GM04504 (cell line): ENCODE results near the gene ARMC5.
"Not testable (repeated sequence)": the region's sequence is repeated elsewhere in the genome, so short reads cannot be mapped to it uniquely, and the experiment has no call there.

Experiments
- DNase-seq: peaks from one replicate; pipeline ENCODE4 v3.0.0-alpha.2; 2012; ENCODE audit warnings: low read depth

The ARMC5 gene

DNA sequence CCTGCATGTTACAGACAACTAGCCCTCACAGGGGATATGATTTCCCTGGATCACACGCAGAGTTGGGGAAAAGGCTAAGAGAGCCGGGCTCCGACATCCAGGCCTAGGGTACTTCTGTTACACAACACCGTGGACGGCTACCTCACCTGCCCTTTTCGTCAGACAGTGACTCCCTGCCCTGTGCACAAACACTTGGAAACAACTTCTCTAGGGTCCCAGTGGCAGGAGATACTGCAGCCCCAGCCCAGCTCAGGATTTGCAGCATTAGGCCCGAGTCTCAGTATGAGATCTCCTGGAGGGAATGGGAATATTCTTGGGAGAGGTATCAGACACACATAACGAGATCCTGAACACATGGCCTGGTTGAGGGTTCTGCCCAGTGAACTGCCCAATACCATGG, 40.6 kb downstream of the ARMC5 start:
- no peak for DNase-seq

DNA sequence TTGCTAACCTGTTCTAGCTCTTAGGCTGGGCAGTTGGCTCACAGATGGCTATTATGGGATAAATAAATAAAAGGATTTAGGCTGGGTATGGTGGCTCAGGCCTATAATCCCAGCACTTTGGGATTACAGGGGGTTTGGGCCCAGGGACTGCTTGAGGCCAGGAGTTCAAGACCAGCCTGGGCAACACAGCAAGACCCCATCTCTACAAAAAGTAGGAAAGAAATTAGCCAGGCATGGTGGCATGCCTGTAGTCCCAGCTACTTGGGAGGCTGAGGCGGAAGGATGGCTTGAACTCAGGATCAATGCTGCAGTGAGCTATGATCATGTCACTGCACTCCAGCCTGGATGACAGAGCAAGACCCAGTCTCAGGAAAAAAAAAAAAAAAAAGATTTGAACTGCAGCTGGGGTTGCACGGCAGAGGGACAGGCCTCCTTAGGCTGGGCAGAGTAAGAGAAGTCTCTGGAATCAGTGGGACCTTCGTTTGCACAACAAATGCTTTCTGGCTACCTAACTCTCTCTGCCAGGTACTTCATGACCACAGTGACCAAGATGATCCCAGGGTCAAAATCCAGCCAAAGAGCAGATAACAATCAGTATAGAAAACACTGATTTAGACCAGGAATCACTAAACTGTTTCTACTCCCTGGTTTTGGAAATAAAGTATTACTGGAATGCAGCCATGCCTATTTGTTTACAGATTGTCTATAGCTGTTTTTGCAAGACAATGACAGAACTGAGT, 42.1 kb downstream of the ARMC5 start:
- DNase-seq: no peak

- DNase-seq: no peak
Measured at GRCh38 chr16:31501966-31502348, 42.7 kb downstream of the ARMC5 start.

GRCh38 chr16:31502981-31503380, 43.7 kb downstream of the ARMC5 start:
- peak; percentile 28 for DNase-seq

DNA sequence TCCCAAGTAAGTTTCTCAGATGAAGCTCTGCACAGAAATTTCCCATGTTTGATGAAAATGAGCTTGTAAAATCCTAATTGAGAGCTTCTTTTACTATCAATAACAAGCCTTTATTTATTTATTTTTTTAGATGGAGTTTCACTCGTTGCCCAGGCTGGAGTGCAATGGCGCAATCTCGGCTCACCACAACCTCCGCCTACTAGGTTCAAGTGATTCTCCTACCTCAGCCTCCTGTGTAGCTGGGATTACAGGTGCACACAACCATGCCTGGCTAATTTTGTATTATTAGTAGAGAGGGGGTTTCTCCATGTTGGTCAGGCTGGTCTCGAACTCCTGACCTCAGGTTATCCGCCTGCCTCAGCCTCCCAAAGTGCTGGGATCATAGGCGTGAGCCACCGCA, 44.3 kb downstream of the ARMC5 start:
- DNase-seq: not testable (repeated sequence)

DNA sequence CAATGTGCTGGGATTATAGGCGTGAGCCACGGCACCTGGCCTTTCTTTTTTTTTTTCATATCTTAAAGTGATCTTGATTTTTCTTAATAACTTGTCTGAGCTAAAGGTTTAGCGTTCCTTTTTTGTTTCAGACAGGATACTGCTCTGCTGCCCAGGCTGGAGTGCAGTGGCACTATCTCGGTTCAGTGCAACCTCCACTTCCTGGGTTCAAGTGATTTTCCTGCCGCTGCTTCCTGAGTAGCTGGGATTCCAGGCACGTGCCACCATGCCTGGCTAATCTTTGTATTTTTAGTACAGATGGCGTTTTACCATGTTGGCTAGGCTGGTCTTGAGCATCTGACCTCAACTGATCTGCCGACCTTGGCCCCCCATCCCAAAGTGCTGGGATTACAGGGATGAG, 44.9 kb downstream of the ARMC5 start:
- DNase-seq: no peak

- no peak for DNase-seq
Measured at GRCh38 chr16:31505483-31505882, 46.2 kb downstream of the ARMC5 start.

DNA sequence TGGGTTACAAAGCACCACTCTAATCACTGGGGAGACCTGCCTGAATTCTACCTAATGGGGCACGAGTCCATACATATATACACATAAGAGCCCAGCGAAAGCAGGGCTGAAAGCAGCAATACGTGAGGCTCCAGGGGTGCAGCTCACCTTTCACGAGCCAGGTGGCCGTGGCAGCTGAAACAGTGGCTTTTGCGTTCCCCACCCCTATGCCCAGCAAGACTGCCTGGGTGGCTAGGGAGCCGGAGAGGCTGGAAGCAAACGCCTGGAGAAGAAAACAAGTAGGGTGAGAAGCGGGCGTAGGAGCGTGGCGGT, 48.3 kb downstream of the ARMC5 start:
- DNase-seq: no peak

DNA sequence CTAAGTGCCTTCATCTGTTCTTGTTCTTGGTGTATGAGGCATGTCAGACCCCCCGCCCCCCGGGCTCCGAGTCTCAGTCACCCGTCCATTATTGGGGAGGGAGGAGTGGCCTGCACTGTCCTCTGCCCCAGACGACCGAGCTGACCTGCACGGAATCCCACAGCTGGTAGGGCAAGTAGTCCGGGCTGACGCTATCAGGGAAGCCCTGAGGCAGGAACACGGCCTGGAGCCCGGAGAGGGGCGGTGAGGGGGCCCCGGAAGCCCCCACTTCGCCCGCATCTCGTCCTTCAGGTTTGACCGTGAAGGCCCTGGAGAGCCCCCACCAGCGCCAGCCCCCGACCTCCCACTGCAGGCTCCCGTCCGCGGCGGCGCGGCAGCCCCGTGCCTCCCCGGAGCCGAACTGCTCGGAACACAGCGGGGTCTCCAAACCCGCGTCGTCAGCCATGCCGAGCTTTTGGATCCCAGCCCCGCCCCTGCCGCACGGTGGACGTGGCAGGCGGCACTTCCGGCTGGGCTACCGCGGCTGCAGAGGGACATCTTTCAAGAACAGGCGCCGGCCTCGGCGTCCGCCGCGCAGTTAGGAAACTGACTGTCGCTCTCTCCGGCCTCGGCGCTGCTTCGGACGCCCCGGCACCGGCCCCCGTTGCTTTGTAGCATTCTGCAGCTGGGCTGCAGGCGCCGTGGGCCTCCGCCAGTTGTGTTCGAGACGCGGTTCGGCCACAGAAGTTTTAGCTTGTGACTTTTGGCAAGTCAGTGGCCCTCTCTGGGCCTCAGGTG, 48.8 kb downstream of the ARMC5 start, which contains the start of gene RUSF1:
RUSF1 (minus strand) TSS at position 463 of the 777 bp plus-strand sequence; CDS start at position 445, 18 bp downstream.
- DNase-seq: peak; percentile 72

- peak; percentile 17 for DNase-seq
Measured at GRCh38 chr16:31508706-31509195, 49.5 kb downstream of the ARMC5 start.

DNA sequence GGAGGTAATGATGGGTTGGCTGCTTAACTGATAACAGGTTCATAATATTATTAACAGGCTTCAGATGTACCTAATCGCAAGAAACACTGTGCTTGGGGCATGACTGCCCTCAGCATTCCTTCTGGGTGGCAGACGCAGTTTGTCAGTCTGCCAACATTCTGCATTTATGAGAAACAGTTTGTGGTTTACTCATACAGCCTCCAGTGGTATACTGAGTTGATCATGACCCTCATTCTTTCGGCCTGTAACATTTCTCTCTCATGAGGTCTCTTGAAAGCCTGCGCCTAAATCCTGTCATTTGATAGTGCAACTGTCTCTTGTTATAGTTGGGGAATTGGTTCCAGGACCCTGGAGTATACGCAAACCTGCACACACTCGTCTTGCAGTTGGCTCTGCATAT, 53.8 kb downstream of the ARMC5 start:
- peak; percentile 30 for DNase-seq

DNA sequence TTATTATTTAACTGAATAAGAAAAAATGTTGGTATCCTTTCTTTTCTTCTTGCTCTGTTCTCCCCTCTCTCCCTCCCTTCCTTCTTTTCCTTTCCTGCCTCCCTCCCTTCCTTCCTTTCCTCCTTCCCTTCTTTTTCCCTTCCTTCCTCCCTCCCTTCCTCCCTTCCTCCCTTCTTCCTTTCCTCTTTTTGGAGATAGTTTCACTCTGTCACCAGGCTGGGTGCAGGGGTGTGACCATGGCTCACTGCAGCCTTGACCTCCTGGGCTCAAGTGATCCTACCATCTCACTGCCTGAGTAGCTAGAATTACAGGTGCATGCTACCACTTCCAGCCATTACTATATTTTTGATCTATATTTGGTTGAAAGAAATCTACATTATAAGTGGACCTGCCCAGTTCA, 54.6 kb downstream of the ARMC5 start:
- DNase-seq: no peak
